ENCODE results near the gene LCTL. TPM values are rescaled to one million over a fixed set of nuclear protein-coding genes. Genes with fewer than 3 reads are reported as not detected.

LCTL gene
- total and polyA plus RNA-seq, 2 of the 8 experiments (the other 6 are each of a cell fraction or from before 2014, with no cell fraction given): 5.5 to 6.2 TPM

DNA sequence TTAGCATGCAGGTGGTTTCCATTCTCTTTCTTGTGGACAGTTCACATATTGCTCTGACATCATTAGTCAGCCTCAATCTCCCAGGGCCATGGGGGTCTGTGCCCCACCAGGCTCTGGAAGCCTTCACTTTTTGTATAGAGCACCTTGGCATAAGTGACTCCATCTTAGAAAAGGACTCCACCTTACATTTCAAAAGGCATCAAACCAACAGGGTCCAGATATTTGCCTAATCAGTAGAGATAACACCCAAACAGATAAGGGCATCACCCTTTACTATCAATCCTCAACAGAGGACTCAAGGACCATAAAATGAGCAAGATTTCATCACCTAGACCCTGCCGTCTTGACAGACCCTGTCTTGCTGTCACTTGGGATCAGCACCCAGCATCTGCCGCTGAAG, 35.7 kb upstream of the LCTL start:
- Histone ChIP-seq H4K20me1 (replicated peaks in 1 of 2; ENCODE audit: control insufficient read depth in 1 of 2, insufficient read depth in 2 of 2, low read length in 2 of 2) (no peaks in the 10 kb centered on the region), H3K4me3 (ENCODE audit: extremely low read depth in 1 of 4, insufficient read depth in 2 of 4, low read depth in 3 of 4, low read length in 4 of 4) (no peak overlapping the region), H3K14ac (ENCODE audit: insufficient read length) (no peak overlapping the region), H3K27me3 (replicated peaks in 1 of 4; ENCODE audit: control insufficient read depth in 3 of 4, extremely low read depth in 1 of 4, insufficient read depth in 3 of 4, low read length in 3 of 4) (no peaks in the 10 kb centered on the region), H4K5ac (ENCODE audit: insufficient read length, low read depth, low read length) (no peak overlapping the region), H4K8ac (ENCODE audit: extremely low read depth, insufficient read depth, low read length) (no peak overlapping the region), H3K27ac (ENCODE audit: low read depth, low read length) (no peak overlapping the region), H2BK120ac (replicated peaks; ENCODE audit: low read depth, low read length) (no peak overlapping the region), H3K23me2 (ENCODE audit: low read depth, low read length) (no peaks in the 10 kb centered on the region; the same call in 1 of the 2 replicates), H2BK5ac (ENCODE audit: low read depth, low read length) (no peak overlapping the region), H3K4me1 (replicated peaks in 1 of 4; ENCODE audit: control insufficient read depth in 3 of 4, insufficient read depth in 4 of 4, low read length in 3 of 4) (no peaks in the 10 kb centered on the region), H2BK12ac (ENCODE audit: low read depth, low read length) (no peak overlapping the region), H3K23ac (ENCODE audit: insufficient read length) (no peak overlapping the region), H3K9ac (replicated peaks in 1 of 4; ENCODE audit: extremely low read depth in 1 of 4, low read depth in 3 of 4, low read length in 3 of 4) (no peak overlapping the region), H3K79me2 (ENCODE audit: control insufficient read depth in 1 of 2, insufficient read depth in 2 of 2, low read length in 2 of 2) (no peaks in the 10 kb centered on the region), H3K4me2 (ENCODE audit: insufficient read depth in 1 of 2, low read depth in 2 of 2, low read length in 2 of 2) (no peak overlapping the region), H3K36me3 (ENCODE audit: control insufficient read depth in 2 of 4, insufficient read depth in 4 of 4, low read length in 3 of 4) (no peaks in the 10 kb centered on the region), H2BK15ac (ENCODE audit: low read length) (no peak overlapping the region), H2AK5ac (ENCODE audit: low read depth, low read length) (no peak overlapping the region), H3K56ac (replicated peaks; ENCODE audit: insufficient read length, low read depth, low read length) (no peak overlapping the region), H3K4ac (replicated peaks; ENCODE audit: insufficient read length, low read depth, low read length) (no peak overlapping the region), H3K18ac (ENCODE audit: extremely low read depth, low read length) (no peak overlapping the region), H4K91ac (replicated peaks; ENCODE audit: insufficient read length, low read length) (no peak overlapping the region), H3K9me3 (ENCODE audit: insufficient read depth in 2 of 2, low read depth in 1 of 2, low read length in 1 of 2) (no peaks in the 10 kb centered on the region), H3K79me1 (ENCODE audit: low read depth, low read length) (no peaks in the 10 kb centered on the region), H2BK20ac (ENCODE audit: low read length) (no peak overlapping the region), H2AFZ (ENCODE audit: low read length) (no peak overlapping the region)
- ChIA-PET POLR2A (ENCODE audit: partially characterized antibody) (no interaction called here), CTCF (ENCODE audit: partially characterized antibody) (interaction anchor here (1.3 to 10.3 kb wide), 4 partner anchors 12 to 251 kb away, joined by 5 to 105 read pairs (median 19); no protein-coding TSS in a partner anchor)
- WGBS, 2 experiments (ENCODE audit: extremely low coverage in 1 of 2, insufficient coverage in 1 of 2, insufficient read length in 1 of 2, insufficient replicate concordance in 2 of 2, low coverage in 1 of 2, low lambda C conversion rate in 2 of 2, missing lambda C conversion rate in 1 of 2): 85% methylated on average over 2 of the region's 2 CpGs; no CpG with 5 or more reads in 1 of the 2 experiments
- FAIRE-seq: no peak
- no peak for DNase-seq (ENCODE audit: low read depth in 1 of 2, low spot score in 2 of 2)
- TF ChIP-seq BCL11A (IDR thresholded peaks at IDR 0.05; ENCODE audit: low read depth in 2 of 2, low read length in 2 of 2) (no peak), SAP30 (IDR thresholded peaks at IDR 0.05; ENCODE audit: insufficient read depth, insufficient replicate concordance, low read length) (no peak)

Measured in H1 (cell line).